HEK293T (cell line): Measurements from ENCODE around the gene STIL.

Experiments used
- BHLHE40 ChIP-seq: fragments of 450-650 bp; IDR thresholded peaks from 2 replicates; pipeline ENCODE4 v1.6.1; 2016; ENCODE audit warnings: mild to moderate bottlenecking, moderate library complexity, borderline replicate concordance
- CTBP1 ChIP-seq: fragments of 450-650 bp; IDR thresholded peaks from 2 replicates; pipeline ENCODE4 v1.6.1; 2016; ENCODE audit warnings: borderline replicate concordance
- ELF4 ChIP-seq: fragments of 450-650 bp; IDR thresholded peaks from 2 replicates; pipeline ENCODE4 v1.6.1; 2017; ENCODE audit warnings: antibody characterized with exemption
- FOXM1 ChIP-seq: fragments of 450-650 bp; IDR thresholded peaks from 2 replicates; pipeline ENCODE4 v1.6.1; 2017; ENCODE audit warnings: mild to moderate bottlenecking, borderline replicate concordance
- LEF1 ChIP-seq: fragments of 450-650 bp; IDR thresholded peaks from 2 replicates; pipeline ENCODE4 v1.6.1; 2017; ENCODE audit warnings: mild to moderate bottlenecking, borderline replicate concordance
- NFRKB ChIP-seq: fragments of 450-650 bp; IDR thresholded peaks from 2 replicates; pipeline ENCODE4 v1.6.1; 2016; ENCODE audit warnings: mild to moderate bottlenecking, moderate library complexity
- SP1 ChIP-seq: fragments of 450-650 bp; IDR thresholded peaks from 2 replicates; pipeline ENCODE4 v1.6.1; 2017
- TARDBP ChIP-seq: fragments of 450-650 bp; IDR thresholded peaks from 2 replicates; pipeline ENCODE4 v1.6.1; 2016
- ZNF384 ChIP-seq: fragments of 450-650 bp; IDR thresholded peaks from 2 replicates; pipeline ENCODE4 v1.6.1; 2016

DNA sequence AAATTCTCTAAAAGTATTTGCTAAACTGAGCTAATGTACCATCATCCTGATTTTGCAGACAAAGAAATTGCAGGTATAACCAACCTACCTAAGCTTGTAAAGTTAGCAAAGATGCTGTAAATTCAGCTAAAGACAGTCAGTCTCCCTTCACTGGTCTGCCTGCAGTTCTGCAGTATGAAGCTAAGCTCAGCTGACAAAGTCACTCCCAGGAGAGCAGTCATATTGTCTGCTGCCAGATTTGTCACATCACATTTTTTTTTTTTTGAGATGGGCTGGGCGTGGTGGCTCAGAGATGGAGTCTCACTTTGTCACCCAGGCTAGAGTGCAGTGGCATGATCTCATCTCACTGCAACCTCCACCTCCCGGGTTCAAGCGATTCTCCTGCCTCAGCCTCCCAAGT lies 10.7 kb upstream of the STIL start:
- TF ChIP-seq NFRKB (no peak), ZNF384 (no peak), SP1 (no peak), TARDBP (no peak), CTBP1 (no peak), LEF1 (no peak), FOXM1 (no peak), BHLHE40 (no peak), ELF4 (no peak)
